HG03469 (cell line): ENCODE measurements around the gene CDC34.
A peak's percentile ranks its signal among the peaks of the same experiment; 100 is the strongest.

Experiments used
- ATAC-seq: cut with Tn5 transposase; IDR thresholded peaks from one replicate; pipeline ENCODE4 v1.9.1; 2021; ENCODE audit warnings: mild to moderate bottlenecking, moderate library complexity, moderate number of reproducible peaks; ENCODE audit not compliant: unreplicated experiment

Gene CDC34

DNA sequence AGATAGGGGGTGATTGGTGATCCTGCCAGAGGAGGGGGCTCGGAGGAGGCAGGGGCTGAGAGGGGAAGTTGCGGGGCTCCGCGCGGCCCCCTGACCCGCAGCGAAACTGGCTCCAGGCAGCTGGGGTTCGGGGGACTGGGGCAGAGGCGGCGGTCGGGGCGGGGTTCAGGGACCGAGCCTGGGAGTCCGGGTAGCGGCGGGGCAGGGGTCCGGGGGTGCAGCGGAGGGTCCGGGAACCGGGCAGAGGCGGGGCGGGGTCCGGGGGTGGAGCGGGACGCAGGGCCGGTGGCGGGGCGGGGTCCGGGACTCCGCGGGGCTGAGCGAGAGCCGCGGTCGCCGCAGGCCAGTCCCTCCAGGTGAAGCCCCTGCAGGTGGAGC is 34.1 kb upstream of the CDC34 start:
- ATAC-seq: no peak

DNA sequence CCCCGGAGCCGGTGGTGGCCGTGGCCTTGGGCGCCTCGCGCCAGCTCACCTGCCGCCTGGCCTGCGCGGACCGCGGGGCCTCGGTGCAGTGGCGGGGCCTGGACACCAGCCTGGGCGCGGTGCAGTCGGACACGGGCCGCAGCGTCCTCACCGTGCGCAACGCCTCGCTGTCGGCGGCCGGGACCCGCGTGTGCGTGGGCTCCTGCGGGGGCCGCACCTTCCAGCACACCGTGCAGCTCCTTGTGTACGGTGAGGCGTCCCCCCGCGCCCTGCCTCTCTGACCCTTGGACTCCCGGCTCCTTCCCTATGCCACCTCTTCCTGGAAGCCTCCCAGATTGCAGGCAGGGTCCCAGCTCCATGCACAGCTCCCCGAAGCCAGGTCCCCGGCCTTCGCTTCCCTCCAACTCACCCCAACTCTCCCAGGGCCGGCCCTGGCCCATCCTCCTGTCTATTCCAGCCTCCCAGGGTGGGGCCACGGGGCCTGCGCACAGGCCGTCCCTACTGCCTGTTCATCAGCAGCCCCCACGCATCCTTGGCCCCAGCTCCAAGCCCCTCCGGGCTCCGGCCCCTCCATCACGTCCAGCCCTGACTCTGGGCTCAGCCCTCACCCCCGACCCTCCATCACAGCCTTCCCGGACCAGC is 33.6 kb upstream of the CDC34 start:
- ATAC-seq: no peak

DNA sequence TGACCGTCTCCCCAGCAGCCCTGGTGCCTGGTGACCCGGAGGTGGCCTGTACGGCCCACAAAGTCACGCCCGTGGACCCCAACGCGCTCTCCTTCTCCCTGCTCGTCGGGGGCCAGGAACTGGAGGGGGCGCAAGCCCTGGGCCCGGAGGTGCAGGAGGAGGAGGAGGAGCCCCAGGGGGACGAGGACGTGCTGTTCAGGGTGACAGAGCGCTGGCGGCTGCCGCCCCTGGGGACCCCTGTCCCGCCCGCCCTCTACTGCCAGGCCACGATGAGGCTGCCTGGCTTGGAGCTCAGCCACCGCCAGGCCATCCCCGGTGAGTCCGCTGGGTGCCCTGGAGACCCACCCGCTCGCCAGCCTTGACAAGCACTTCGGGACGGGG is 33.1 kb upstream of the CDC34 start:
- ATAC-seq: no peak

DNA sequence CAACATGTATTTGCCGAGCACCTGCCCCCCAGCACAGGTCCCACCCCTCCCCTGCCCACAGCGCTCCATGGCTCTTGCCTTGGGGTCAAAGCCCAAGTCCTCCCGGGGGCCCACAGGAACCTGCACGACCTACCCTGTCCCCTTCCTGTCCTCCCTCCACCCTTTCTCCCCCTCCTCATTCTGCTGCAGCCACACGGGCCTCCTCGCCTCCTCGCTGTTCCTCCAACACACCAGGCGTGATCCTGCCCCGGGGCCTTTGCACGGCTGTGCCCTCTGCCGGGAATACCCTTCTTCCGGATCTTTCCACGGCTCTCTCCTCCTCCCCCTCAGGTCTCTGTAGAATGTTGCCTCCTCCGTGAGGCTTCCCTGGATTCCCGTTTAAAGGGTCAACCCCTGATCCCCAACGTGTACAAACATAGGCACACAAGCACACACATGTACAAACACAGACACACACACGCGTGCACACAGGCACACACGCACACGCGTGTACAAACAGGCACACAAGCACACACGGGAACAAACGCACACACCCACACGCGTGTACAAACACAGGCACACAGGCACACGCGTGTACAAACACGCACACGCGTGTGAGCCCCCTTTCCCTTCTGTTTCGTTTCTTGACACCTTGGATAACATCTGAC is 32.5 kb upstream of the CDC34 start:
- no peak for ATAC-seq

DNA sequence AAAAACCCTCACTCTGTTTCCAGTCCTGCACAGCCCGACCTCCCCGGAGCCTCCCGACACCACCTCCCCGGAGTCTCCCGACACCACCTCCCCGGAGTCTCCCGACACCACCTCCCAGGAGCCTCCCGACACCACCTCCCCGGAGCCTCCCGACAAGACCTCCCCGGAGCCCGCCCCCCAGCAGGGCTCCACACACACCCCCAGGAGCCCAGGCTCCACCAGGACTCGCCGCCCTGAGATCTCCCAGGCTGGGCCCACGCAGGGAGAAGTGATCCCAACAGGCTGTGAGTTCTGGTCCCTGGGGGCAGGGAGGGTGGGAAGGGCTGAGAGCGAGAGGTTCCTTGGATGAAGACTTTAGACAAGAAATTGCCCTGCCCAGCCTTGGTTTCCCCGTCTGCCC is 29.9 kb upstream of the CDC34 start:
- ATAC-seq: no peak

DNA sequence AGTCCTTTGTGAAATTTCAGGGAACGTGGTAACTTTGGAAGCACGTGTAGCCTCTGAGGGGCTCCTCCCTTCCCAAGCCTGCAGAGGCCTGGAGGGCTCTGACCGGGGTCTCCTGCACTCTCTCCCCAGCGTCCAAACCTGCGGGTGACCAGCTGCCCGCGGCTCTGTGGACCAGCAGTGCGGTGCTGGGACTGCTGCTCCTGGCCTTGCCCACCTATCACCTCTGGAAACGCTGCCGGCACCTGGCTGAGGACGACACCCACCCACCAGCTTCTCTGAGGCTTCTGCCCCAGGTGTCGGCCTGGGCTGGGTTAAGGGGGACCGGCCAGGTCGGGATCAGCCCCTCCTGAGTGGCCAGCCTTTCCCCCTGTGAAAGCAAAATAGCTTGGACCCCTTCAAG is 26.9 kb upstream of the CDC34 start:
- ATAC-seq: no peak

DNA sequence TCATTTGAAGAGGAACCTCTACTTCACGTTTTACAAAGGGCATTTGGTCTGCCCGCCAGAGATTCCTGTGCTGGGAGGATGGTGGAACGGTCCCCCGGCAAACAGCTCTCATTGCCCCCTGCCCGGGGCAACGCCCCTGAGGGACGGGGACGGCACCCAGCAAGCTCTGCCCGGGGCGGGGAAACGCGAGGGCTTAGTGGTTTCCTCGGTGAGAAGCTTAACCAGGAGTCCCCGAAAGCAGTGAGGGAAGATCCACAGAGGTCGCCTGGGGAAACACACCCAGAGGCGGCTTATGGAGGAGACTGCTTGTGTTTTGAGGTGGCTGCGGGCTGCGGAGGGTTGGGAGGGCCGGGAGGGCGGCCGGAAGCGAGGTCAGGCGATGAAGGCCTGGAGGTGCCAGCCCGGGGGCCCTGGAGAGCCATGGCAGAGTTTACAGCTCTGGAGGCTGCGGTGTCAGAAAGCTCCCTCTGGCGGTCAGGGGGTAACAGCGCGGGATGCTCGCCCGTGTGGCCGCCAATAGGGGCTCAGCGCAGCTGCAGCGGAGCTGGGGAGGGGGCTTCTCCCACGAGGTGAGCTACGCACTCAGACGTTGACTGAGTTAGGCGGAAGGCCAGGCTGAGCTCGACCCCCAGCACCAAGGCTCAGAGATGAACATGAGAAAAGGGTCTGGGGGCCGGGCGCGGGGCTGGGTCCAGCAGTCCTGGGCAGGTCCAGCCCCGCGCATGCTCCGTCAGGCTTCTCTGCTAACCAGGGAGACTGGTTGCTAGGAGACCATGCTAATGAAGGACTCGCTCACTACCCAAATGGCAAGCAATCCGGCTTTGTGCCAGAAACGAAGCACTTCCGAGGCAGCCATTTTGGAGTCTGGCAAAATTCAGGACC is 24.9 kb upstream of the CDC34 start:
- ATAC-seq: peak; percentile 41

DNA sequence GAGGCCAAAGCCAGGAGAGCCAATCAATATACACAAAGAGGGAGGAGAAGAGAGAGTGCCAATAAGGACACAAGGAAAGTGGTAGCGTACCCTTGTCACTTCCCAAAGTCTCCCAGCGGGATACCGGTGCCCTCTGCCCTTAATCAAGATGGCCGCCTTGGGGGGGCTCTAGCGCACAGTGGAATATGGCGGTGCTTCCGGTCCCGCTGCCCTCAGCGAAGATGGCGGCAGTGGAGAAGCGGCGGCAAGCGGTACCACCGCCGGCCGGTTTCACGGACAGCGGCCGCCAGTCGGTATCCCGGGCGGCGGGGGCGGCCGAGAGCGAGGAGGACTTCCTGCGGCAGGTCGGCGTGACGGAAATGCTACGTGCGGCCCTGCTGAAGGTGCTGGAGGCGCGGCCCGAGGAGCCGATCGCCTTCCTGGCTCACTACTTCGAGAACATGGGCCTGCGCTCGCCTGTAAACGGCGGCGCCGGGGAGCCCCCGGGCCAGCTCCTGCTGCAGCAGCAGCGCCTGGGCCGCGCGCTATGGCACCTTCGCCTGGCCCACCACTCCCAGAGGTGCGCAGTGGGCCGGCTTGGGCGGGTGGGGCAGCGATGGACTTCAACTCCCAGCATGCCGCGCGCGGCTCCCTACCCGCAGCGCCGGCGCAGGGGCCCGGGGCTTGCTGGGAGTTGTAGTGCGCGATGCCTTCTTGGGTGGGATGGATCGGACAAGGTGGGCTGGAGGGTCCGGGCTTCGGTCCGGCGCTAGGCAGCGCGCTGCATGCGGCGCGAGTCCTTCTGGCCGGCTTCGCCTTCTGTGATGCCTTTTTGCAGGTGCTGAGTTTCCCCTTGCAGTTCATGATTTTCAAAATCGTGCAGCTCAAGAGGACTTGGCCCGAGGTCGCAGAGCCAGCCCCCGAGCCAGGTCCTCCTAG is 24.0 kb upstream of the CDC34 start, which contains the start of gene TPGS1:
TPGS1 (plus strand) TSS at position 212 of the 918 bp plus-strand sequence; CDS start at position 222, 10 bp downstream.
- ATAC-seq: peak; percentile 29

DNA sequence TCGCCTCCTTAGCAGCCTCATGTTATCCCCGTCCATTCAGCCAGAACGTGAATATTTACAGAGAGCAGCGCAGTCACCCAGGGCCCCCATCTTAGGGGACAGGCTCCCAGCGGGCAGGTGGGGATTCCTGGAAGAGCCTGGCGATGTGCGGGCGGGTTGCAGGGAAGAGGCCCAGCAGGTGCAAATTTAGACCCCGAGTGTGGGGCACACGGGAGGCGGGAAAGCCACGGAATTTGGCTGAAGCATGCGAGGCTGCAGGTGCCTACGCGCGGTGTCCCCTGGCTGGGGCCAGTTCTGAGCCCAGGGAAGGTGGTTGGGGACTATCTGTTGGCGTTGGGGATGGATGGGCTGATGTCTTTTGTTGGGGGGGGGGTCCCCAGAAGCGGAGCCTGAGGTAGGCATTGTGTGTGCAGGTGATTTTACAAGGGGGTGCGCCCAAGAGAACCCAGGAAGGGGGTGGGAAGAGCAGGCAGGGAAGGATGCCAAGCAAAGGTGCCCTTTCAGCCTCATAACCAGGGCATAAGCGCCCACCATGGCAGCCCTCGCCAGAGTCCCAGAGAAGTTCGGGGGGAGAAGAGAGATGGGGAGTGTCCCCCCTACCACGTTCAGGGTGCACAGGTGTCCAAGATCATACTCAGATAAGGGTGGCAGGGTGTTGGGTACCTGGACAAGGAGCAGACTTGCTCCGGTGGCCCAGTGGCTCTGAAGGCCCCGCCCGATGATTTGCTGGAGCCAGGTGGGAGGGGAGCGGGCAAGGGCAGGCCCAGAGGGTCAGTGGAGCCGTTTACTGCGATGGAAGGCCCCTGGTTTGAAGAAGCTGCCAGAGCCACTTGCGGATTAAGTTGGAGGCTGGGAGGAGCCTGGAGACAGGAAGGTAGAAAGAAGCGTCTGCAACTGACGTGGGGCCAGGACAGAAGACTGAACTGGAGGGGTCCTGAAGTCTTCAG is 23.1 kb upstream of the CDC34 start:
- no peak for ATAC-seq

DNA sequence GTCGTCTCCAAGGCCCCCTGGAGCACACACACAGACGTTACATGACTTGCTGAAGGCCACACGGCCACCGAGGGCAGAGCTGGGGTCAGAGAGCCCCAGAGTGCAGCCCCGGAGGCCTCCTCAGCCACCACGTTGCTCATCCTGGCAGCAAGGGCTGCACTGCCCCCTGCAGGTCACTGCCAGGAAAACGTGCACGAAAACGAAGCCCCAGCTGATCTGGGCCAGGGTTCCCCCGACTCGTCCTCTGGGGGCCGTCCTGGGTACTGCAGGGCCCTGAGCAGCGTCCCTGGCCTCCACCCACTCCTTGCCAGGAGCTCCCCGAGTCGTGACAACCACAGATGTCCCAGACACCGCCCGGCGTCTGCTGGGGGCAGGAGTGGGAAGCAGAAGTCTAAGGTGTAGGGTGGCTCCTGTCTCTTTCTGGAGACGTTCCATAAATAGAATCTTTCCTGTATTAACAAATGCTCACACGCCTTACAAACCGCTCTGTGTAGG is 20.9 kb upstream of the CDC34 start:
- no peak for ATAC-seq

DNA sequence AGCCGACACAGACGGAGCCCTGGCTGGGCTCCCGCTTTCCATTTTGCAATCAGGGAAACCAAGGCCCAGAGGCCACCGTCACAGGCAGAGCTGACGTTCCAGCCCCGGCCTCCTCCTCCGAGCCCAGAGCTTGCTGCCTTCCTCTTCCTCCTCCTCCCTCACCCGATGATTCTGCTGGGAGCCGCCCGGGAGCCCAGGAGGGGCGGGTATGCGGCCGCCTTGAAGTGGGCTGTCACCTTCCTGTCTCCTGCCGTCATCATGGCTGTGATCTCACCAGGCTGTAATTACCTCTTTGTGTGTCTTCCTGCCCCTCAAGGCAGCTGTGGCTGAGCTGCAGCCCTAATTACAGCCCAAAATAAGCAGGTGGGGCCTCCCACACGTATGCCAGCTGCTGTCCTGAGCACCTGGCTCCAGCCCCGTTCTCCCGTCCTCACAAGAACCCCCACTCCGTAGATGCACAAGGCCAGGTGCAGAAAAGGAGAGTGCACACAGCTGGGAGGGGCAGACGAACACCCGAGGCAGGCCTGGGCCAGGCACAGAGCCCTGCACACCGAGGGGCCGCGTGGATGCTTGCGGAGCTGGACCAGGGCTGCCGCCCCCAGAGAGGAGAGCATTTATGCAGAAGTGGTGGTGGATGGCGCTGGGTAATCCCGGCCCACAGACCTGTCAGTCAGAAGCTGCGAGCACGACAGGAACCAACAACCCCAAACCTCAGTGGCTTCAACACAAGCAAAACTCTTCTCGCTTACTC is 20.3 kb upstream of the CDC34 start:
- no peak for ATAC-seq

DNA sequence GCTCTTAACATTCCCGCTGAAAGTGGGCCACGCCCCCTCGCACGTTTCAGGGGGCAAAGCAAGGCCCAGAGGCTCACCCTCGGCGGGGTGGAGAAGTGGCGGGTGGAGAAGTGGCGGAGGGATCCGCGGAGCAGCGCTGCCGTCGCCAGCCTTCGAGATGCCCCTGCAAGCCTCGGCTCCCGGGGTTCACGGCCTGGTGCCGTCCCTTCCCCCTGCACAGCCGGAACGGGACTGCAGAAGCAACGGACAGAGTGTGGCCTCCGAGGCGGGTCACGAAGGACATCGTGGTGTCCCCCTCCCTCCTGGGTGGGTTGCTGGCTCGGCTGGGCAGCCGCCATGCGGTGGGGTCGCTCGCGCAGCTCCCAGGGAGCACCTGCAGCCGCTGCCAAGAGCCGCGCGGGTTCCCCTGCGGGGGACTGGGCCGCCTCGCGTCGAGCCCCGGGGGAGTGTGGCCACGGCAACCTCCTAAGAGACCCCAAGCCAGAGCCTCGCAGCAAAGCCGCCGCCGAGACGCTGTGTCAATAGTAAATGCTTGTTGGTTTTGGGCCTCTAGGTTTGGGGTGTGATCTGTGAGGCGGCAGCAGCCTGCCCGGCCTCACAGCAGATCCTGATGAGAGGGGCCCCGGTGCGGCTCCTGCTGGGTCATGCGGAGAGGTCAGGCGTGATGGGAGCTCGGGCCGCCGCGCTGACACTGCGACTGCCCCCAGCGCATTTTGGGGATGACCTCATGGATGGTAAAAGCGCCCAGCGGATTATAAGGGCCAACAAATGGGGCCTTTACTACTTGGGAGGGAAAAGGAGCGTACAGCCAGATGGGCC is 18.8 kb upstream of the CDC34 start:
- no peak for ATAC-seq

DNA sequence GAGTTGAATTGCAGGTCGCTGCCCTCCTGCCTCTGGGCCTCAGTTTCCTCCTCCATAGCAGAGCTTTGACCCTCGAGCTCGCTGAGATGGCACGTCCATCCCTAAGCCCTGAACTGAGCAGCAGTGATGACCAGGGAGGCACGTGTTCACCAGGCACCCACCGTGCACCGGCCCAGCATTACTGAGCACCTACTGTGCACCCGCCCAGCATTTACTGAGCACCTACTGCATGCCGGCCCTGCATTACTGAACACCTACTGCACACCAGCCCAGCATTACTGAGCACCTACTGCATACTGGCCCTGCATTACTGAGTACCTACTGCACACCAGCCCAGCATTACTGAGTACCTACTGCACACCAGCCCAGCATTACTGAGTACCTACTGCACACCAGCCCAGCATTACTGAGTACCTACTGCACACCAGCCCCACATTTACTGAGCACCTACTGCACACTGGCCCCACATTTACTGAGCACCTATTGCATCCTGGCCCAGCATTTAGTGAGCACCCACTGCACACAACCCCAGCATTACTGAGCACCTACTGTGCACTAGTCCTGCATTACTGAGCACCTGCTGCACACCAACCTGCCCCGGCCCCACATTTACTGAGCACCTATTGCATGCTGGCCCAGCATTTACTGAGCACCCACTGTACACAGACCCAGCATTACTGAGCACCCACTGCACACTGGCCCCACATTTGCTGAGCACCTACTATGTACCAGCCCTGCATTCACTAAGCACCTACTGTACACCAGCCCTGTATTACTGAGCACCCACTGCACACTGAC is 18.0 kb upstream of the CDC34 start:
- ATAC-seq: no peak

DNA sequence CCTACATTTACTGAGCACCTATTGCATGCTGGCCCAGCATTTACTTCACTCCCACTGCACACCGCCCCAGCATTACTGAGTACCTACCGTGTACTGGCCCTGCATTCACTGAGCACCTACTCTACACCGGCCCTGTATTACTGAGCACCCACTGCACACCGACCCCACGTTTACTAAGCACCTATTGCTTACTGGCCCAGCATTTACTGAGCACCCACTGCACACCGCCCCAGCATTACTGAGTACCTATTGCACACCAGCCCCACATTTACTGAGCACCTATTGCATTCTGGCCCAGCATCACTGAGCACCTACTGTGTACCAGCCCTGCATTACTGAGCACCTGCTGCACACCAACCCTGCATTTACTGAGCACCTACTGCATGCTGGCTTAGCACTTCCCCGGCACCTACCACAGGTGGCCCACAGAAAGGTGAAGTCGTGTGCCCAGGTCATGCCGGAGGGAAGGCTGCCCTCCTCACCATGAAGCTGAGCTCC is 17.3 kb upstream of the CDC34 start:
- ATAC-seq: no peak

DNA sequence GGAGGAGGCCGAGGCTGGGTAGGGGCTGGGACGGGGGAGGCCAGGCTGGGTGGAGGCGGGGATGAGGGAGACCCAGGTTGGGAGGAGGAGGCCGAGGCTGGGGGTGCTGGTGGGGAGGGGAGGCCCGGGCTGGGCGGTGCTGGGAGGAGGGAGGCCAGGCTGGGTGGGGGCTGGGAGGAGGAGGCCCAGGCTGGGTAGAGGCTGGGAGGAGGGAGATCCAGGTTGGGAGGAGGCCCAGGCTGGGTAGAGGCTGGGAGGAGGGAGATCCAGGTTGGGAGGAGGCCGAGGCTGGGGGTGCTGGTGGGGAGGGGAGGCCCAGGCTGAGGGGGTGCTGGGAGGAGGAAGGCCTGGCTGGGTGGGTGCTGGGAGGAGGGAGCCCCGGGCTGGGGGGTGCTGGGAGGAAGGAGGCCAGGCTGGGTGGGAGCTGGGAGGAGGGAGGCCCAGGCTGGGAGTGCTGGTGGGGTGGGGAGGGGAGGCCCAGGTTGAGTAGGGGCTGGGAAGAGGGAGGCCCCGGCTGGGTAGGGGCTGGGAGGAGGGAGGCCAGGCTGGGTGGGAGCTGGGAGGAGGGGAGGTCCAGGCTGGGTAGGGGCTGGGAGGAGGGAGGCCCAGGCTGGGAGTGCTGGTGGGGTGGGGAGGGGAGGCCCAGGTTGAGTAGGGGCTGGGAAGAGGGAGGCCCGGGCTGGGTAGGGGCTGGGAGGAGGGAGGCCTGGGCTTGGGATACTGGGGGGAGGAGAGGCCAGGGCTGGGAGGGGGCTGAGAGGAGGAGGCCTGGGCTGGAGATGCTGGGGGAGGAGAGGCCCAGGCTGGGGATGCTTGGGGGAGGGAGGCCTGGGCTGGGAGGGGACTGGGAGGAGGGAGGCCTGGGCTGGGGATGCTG is 13.6 kb upstream of the CDC34 start:
- no peak for ATAC-seq
